Sigmoid colon (tissue), 7 donors: ENCODE measurements around the gene HLA-DQA1. TPM values are rescaled to one million over a fixed set of nuclear protein-coding genes. Genes with fewer than 3 reads are reported as not detected.

Experiments used
- DNase-seq: peaks from one replicate; pipeline ENCODE4 v3.0.0-alpha.2; 2019
- H3K27ac ChIP-seq, 4 donors: fragments of 200-600 bp; sonication (generic); one replicate each; pipeline ENCODE4 v1.5.1; 2016 to 2019; ENCODE audit warnings: mild to moderate bottlenecking in 1 of 4
- H3K27me3 ChIP-seq, 3 donors: fragments of 200-600 bp; sonication (generic); one replicate each; pipeline ENCODE4 v1.5.1; 2019; ENCODE audit warnings: mild to moderate bottlenecking in 1 of 3
- H3K36me3 ChIP-seq, 4 donors: fragments of 200-600 bp; sonication (generic); one replicate each; pipeline ENCODE4 v1.5.1; 2016 to 2019
- H3K4me1 ChIP-seq, 4 donors: fragments of 200-600 bp; sonication (generic); one replicate each; pipeline ENCODE4 v1.5.1; 2017 to 2019
- H3K4me3 ChIP-seq, 4 donors: fragments of 200-600 bp; sonication (generic); one replicate each; pipeline ENCODE4 v1.5.1; 2017 to 2019; ENCODE audit warnings: mild to moderate bottlenecking in 2 of 4, moderate library complexity in 1 of 4
- H3K9me3 ChIP-seq, 4 donors: fragments of 200-600 bp in 3 of 4; sonication (generic) in 3 of 4; one replicate each; pipeline versions ENCODE4 v1.5.1 to v1.6.1; 2013 to 2019
- EP300 ChIP-seq, 4 donors: sonication (generic); formaldehyde crosslinking; IDR thresholded peaks; one replicate each; pipeline ENCODE4 v1.6.1; 2017; ENCODE audit warnings: antibody characterized with exemption in 4 of 4
- POLR2A ChIP-seq, 2 donors: fragments of 450-650 bp; IDR thresholded peaks; one replicate each; pipeline ENCODE4 v1.6.1; 2016; ENCODE audit warnings: antibody characterized with exemption in 2 of 2, mild to moderate bottlenecking in 2 of 2, moderate library complexity in 2 of 2
- POLR2AphosphoS5 ChIP-seq, 4 donors: sonication (generic); formaldehyde crosslinking; IDR thresholded peaks; one replicate each; pipeline ENCODE4 v1.6.1; 2017; ENCODE audit warnings: antibody characterized with exemption in 4 of 4
- WGBS, 2 donors: extraction: QIAGEN DNeasy Blood & Tissue Kit; methylation state at CpG; one replicate each; pipeline ENCODE4 v1.1.7; 2013; 5-methylcytosine and 5-hydroxymethylcytosine counted together
- intact Hi-C: fragments of 100-400 bp; cut with DNase I; formaldehyde crosslinking; loops from one replicate; pipeline ENCODE4 v1.15.1; 2023
- polyA plus RNA-seq, 3 donors: library from polyadenylated mRNA; stranded (reverse); fragments of 200-250 nt; gene quantifications; one replicate each; pipeline ENCODE4 v1.2.3, GENCODE V29; 2013
- total RNA-seq, 4 donors: library from RNA; depleted of rRNA; stranded (reverse); fragments of >200 nt; gene quantifications; one replicate each; pipeline ENCODE4 v1.1.0, GENCODE V29; 2016
- TF ChIP-seq, protein P1 (sequence below), 4 experiments: fragments of 450-650 bp in 3 of 4; fragments of 200-600 bp in 1 of 4; IDR thresholded peaks; one replicate each; pipeline ENCODE4 v1.5.1; 2016 to 2019; ENCODE audit warnings: antibody characterized with exemption in 4 of 4, mild to moderate bottlenecking in 3 of 4, moderate library complexity in 2 of 4
- donor health status: healthy with polysubstance abuse.
- donor health status: Bipolar disorder and iron deficiency.
- donor health status: healthy.

The HLA-DQA1 gene
- total and polyA plus RNA-seq, 7 donors = 0.16 to 250 (median 9.5) TPM

DNA sequence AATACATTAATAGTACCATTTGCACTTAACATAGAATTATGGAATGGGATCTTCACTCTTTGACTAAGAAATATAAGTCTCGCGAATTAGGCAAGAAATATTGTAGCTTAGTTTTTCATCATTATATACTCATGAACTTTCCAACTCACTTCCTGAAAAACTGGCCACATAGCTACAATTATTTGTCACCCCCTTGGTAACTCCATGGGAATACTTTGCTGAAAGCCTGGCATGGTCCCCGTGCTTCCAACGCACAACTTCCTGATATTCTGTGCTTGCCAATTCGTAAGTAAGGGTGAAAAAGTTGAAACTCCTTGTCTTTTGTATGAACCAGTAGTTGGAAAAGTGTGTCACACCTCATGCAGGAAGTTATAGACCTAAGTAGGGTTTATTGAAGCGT lies 23.7 kb upstream of the HLA-DQA1 start:
- intact Hi-C loops = no loop called here
- no peaks in the 10 kb centered on the region for H3K9me3 ChIP-seq
- WGBS, 2 donors = 41 to 66% methylated on average over 6 of the region's 6 CpGs
- H3K4me3 ChIP-seq = no peak overlapping the region
- H3K4me1 ChIP-seq = no peaks in the 10 kb centered on the region
- DNase-seq = no peak
- no peaks in the 10 kb centered on the region for H3K36me3 ChIP-seq
- H3K27ac ChIP-seq = no peak overlapping the region
- no peaks in the 10 kb centered on the region for H3K27me3 ChIP-seq
- TF ChIP-seq POLR2AphosphoS5 (IDR thresholded peaks at IDR 0.05) (no peak), EP300 (IDR thresholded peaks at IDR 0.05) (no peak), POLR2A (IDR thresholded peaks at IDR 0.05) (no peak)
- TF ChIP-seq, protein P1, sequence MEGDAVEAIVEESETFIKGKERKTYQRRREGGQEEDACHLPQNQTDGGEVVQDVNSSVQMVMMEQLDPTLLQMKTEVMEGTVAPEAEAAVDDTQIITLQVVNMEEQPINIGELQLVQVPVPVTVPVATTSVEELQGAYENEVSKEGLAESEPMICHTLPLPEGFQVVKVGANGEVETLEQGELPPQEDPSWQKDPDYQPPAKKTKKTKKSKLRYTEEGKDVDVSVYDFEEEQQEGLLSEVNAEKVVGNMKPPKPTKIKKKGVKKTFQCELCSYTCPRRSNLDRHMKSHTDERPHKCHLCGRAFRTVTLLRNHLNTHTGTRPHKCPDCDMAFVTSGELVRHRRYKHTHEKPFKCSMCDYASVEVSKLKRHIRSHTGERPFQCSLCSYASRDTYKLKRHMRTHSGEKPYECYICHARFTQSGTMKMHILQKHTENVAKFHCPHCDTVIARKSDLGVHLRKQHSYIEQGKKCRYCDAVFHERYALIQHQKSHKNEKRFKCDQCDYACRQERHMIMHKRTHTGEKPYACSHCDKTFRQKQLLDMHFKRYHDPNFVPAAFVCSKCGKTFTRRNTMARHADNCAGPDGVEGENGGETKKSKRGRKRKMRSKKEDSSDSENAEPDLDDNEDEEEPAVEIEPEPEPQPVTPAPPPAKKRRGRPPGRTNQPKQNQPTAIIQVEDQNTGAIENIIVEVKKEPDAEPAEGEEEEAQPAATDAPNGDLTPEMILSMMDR (IDR thresholded peaks at IDR 0.05) = no peak

DNA sequence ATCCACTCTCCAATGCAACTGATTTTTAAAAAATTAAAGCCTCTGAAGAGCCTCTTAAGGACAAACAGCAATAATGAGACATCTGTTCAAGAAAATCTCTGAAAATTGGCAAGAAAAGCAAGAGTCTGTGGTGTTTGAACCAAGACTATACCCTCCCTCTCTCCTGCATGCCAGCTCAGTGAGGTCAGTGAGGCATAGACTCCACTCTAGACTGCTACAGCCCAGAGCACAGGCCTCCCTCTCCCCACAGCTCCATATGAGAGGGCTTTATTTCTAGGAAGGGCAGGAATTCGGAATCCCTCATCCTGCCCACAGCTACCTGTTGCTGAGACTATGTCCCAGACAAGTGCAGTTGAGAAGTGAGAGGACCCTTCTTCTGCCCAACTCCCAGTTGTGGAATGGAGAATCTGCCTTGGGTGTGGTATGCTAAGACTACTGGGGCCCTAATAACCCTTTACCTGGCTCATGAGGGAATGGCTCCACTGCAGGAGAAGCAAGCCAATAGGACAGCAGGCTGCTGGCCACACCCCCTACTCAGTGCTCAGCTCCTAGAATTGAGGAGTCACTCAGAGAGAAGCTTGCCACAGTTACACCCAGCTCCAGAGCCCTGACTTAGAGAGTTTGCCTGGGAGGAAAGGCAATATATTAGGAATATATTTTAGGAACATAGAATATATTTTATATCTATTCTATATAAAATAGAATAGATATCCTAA lies 22.7 kb upstream of the HLA-DQA1 start:
- no peak overlapping the region for H3K27ac ChIP-seq
- 0 to 46% methylated on average over 1 of the region's 1 CpG for WGBS, 2 donors
- no peaks in the 10 kb centered on the region for H3K27me3 ChIP-seq
- no peak overlapping the region for H3K4me3 ChIP-seq
- intact Hi-C loops = no loop called here
- H3K36me3 ChIP-seq = no peaks in the 10 kb centered on the region
- TF ChIP-seq POLR2A (IDR thresholded peaks at IDR 0.05) = no peak
- TF ChIP-seq, protein P1 (IDR thresholded peaks at IDR 0.05) = no peak
- TF ChIP-seq EP300 (IDR thresholded peaks at IDR 0.05) = no peak
- no peak for TF ChIP-seq POLR2AphosphoS5 (IDR thresholded peaks at IDR 0.05)
- H3K9me3 ChIP-seq = no peaks in the 10 kb centered on the region
- no peaks in the 10 kb centered on the region for H3K4me1 ChIP-seq
- no peak for DNase-seq

DNA sequence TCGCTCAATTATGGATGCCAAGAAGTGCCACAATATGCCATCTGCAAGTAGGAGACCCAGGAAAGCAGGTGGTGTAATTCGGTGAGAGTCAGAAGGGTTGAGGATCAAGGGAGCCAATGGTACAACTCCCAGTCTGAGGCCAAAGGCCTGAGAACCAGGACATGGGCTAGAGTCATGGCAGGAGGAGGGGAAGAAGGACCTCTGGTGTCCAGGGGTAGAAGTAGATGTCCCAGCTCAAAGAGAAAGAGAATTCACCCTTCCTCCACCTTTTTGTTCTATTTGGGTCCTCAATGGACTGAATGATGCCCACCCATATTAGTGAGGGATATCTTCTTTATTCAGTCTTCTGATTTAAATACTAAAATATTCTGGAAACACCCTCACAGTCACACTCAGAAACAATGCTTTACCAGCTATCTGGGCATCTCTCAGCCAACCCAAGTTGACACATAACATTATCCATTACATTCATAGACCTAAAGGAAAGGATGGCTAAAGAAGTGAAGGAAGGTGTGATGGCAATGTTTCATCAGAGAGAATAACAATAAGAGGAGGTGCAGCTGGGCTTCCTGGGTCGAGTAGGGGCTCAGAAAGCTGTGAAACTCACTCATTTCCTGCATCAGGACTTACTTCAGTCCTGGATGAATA lies 21.2 kb upstream of the HLA-DQA1 start:
- 34 to 38% methylated on average over 3 of the region's 3 CpGs for WGBS, 2 donors
- no peak overlapping the region for H3K4me3 ChIP-seq
- H3K9me3 ChIP-seq = no peaks in the 10 kb centered on the region
- TF ChIP-seq EP300 (IDR thresholded peaks at IDR 0.05) (no peak), POLR2A (IDR thresholded peaks at IDR 0.05) (no peak), POLR2AphosphoS5 (IDR thresholded peaks at IDR 0.05) (no peak)
- TF ChIP-seq, protein P1 (IDR thresholded peaks at IDR 0.05) = no peak
- intact Hi-C loops = no loop called here
- DNase-seq = no peak
- no peaks in the 10 kb centered on the region for H3K4me1 ChIP-seq
- H3K27me3 ChIP-seq = no peaks in the 10 kb centered on the region
- no peak overlapping the region for H3K27ac ChIP-seq
- no peaks in the 10 kb centered on the region for H3K36me3 ChIP-seq

DNA sequence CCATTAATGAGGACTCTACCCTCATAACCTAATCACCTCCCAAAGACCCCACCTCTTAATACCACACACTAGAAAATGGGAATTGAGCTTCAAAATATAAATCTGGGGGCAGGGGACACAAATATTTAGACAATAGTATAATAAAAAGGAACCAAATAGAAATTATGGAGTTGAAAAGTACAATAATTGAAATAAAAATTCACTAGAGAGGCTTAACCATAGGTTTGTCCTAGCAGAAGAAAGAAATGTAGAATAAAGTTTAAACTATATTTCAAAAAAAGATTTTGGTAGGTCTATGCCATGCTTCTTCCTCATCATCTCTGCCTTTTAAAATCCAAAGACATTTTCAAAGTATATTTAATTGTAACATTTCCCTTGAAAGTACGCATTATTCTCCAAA lies 19.5 kb upstream of the HLA-DQA1 start:
- no peak for DNase-seq
- H3K4me1 ChIP-seq = no peaks in the 10 kb centered on the region
- H3K27me3 ChIP-seq = no peaks in the 10 kb centered on the region
- H3K9me3 ChIP-seq = no peaks in the 10 kb centered on the region
- 49 to 52% methylated on average over 1 of the region's 1 CpG for WGBS, 2 donors
- no peaks in the 10 kb centered on the region for H3K36me3 ChIP-seq
- H3K27ac ChIP-seq = no peak overlapping the region
- intact Hi-C loops = no loop called here
- TF ChIP-seq POLR2A (IDR thresholded peaks at IDR 0.05) = no peak
- TF ChIP-seq, protein P1 (IDR thresholded peaks at IDR 0.05) = no peak
- no peak for TF ChIP-seq POLR2AphosphoS5 (IDR thresholded peaks at IDR 0.05)
- no peak for TF ChIP-seq EP300 (IDR thresholded peaks at IDR 0.05)
- H3K4me3 ChIP-seq = no peak overlapping the region
